Cardiac fibroblast (primary cell): Measurements from ENCODE around the gene SIRPA.

Source experiments
- DNase-seq, 2 donors: peaks; one replicate each; pipeline versions ENCODE4 v3.0.0 to v3.0.0-alpha.2; 2010; ENCODE audit warnings: low read depth in 2 of 2
- H3K4me3 ChIP-seq, 2 donors: replicated peaks in 1 of 2; 1 replicate in 1 of 2; 2 replicates in 1 of 2; pipeline ENCODE4 v1.5.1; 2011; ENCODE audit warnings: low read depth in 2 of 2, low read length in 2 of 2, mild to moderate bottlenecking in 2 of 2, moderate library complexity in 1 of 2
- TF ChIP-seq, protein P1 (sequence below): IDR thresholded peaks from one replicate; pipeline ENCODE4 v1.5.1; 2011; ENCODE audit warnings: low read depth, mild to moderate bottlenecking, low read length, inconsistent platforms

Gene SIRPA

DNA sequence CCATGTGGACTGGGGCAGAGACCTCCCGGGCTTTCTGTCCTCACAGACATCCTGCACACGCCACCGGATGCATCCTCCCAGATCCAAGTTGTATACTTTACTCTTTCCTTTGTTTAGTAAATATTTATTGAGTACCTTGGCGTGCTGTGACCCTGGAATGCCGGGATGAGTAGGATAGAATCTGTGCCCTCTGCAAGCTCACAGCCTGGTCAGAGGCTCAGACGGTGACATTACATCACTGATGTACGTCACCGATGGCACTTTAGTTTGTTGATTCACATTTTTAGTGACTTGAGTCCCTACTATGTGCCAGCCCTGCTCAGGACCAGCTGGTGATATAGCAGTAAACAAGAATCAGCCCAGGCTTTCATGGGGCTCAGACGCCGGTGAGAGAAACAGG is 32.9 kb downstream of the SIRPA start:
- no peak overlapping the region for H3K4me3 ChIP-seq
- TF ChIP-seq, protein P1, sequence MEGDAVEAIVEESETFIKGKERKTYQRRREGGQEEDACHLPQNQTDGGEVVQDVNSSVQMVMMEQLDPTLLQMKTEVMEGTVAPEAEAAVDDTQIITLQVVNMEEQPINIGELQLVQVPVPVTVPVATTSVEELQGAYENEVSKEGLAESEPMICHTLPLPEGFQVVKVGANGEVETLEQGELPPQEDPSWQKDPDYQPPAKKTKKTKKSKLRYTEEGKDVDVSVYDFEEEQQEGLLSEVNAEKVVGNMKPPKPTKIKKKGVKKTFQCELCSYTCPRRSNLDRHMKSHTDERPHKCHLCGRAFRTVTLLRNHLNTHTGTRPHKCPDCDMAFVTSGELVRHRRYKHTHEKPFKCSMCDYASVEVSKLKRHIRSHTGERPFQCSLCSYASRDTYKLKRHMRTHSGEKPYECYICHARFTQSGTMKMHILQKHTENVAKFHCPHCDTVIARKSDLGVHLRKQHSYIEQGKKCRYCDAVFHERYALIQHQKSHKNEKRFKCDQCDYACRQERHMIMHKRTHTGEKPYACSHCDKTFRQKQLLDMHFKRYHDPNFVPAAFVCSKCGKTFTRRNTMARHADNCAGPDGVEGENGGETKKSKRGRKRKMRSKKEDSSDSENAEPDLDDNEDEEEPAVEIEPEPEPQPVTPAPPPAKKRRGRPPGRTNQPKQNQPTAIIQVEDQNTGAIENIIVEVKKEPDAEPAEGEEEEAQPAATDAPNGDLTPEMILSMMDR = no peak
- DNase-seq = no peak

DNA sequence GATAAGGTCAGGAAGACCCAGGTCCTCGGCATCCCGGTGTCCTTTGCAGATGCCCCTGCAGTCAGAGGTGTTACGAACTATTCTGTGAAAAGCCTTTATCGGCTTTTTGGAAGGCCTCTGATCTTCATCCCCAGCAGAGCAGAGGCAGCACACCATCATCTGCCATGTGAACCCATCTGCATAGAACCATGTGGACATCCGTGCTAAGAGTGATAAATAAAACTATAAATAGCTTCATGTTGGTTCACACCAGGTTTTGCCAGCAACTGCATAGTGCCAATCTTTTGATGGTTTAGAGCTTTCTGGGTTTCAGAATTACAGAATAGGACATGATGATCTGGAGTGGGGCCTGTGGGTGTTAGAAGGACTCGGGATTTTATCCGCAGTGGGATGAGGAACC is 33.6 kb downstream of the SIRPA start:
- no peak for DNase-seq
- H3K4me3 ChIP-seq = no peak overlapping the region
- TF ChIP-seq, protein P1 = no peak

DNA sequence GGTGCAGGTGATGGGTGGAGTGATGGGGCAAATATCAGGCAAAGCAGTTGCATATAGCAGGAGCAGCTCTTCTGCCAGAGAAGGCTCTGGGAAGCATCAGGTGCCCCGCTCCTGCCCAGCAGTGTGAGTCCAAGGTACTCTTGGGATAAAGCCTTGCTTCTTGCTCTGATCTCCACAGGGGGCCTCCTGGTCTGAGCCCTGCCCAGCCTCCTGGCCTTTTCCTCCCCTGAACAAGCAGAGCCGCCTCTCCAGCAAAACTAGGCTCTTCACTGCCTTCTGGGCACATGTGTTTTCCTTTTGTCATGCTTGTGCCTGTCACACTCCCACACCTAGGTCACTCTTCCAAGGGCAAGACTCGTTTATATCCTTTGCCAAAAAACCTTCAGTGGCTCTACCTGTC is 34.3 kb downstream of the SIRPA start:
- no peak overlapping the region for H3K4me3 ChIP-seq
- TF ChIP-seq, protein P1 = no peak
- no peak for DNase-seq

DNA sequence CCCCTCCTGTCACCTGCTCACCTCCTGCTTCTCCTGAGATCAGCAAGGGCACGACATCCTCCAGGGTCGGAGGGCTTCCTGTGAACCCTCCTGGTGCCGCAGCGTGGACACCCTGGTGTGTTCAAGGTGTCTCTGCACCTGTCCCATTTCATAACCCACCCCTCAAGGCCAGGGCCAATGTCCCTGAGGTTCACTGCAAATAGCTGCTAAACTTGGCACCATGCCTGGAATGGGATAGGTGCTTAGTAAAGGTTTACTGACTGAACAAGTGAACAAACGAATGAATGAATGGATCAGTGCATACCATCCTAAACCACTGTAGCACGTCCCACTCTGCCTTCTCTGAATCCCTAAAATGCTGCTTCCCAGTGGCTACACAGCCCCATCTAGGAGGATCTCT is 35.0 kb downstream of the SIRPA start:
- DNase-seq = no peak
- no peak overlapping the region for H3K4me3 ChIP-seq
- TF ChIP-seq, protein P1 = no peak

DNA sequence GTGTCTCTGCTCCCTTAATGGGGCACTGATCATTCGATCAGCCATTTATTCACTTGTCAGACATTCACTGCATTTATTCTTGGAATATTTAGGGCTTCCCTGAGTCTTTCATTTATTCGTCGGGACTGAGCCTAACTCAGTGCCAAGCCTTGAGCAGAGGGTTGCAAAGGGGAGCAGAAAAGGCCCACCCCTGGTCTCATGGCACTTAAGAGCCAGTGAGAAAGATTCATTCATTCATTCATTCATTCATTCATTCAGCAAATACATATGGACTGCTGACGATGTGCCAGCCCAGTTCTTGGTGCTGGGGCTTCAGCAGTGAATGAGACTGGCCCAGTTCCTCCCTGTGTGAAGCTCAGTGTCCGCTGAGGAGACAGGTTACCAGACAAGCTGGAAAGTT is 36.6 kb downstream of the SIRPA start:
- DNase-seq = no peak
- H3K4me3 ChIP-seq = no peak overlapping the region
- TF ChIP-seq, protein P1 = no peak

DNA sequence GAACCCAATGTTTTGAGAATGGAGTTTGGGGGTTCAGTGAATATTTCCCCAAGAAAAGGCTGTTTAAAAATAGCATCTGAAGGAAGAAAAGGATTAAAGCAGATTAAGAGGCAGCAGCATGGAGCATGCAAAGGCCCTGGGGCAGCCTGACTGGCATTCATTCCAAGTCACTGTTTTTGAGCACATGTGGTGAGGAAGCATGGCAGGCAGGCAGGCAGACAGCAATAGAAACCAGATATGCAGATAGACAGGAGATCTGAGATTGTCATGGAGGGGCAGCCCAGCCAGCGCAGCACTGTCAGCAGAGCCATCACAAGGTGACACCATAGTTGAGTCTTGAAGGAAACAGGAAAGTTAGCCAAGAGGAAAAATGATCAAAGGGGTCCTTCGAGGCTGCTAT is 37.8 kb downstream of the SIRPA start:
- TF ChIP-seq, protein P1 = no peak
- DNase-seq = no peak
- no peak overlapping the region for H3K4me3 ChIP-seq

DNA sequence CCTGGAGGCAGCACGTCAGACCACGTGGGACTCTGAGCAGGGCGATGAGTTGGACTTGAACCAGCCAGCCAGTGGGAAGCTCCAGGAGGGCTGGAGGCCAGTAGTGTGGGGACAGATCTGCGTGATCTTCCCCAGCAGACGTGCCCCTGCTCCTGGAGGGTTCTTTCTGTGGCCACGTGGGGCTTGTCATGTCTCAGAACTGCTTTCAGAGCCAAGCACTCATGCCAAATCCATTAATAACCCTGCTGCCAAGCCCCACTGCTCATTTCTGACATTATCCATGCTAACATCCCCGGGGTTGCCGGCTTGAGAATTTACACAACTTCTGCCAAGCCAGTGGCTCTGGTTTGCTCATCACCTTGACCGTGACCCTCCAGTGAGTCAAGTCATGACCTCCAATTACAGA is 38.3 kb downstream of the SIRPA start:
- DNase-seq = peak; percentile 70 to 91
- TF ChIP-seq, protein P1 = no peak
- no peak overlapping the region for H3K4me3 ChIP-seq
